HG02678 (cell line): ENCODE results near the gene B4GALNT1.
"Not testable (repeated sequence)": the region's sequence is repeated elsewhere in the genome, so short reads cannot be mapped to it uniquely, and the experiment has no call there.

Source experiments
- ATAC-seq: cut with Tn5 transposase; IDR thresholded peaks from one replicate; pipeline ENCODE4 v1.9.1; 2021; ENCODE audit warnings: mild to moderate bottlenecking, moderate library complexity; ENCODE audit not compliant: unreplicated experiment

Gene B4GALNT1

DNA sequence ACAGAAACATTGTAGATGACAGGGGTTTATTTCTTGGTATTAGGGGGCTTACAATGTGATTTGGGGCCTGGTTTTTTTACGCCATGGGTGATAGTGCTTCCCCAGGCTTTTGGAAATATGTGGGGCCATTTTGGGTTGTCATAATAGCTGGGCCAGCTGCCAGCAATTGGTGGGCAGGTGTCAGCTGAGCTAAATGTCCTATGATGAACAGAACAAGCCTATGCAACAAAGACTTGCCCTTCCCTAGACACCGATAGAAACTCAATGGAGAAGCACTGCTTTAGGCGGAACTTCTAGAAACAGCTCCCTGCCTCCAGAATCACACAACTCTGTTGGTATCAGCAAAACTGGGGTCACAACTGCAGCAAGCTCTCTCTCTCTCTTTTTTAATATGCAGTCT lies 5.1 kb upstream of the B4GALNT1 start:
- ATAC-seq = no peak

DNA sequence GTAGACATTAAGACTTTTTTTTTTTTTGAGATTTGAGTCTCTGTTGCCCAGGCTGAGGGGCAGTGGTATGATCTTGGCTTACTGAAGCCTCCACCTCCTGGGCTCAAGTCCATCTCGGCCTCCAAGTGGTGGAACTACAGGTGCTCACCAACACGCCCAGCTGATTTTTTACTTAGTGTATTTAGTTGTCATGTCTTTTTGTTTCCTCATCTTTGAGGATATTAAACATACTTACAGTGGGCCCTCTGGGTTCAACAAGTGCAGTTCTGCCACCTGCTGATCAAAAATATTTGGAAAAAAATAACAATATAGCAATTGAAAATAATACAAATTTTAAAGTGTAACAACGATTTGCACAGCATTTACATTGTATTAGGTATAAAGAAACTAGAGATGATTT lies 4.4 kb upstream of the B4GALNT1 start:
- no peak for ATAC-seq

DNA sequence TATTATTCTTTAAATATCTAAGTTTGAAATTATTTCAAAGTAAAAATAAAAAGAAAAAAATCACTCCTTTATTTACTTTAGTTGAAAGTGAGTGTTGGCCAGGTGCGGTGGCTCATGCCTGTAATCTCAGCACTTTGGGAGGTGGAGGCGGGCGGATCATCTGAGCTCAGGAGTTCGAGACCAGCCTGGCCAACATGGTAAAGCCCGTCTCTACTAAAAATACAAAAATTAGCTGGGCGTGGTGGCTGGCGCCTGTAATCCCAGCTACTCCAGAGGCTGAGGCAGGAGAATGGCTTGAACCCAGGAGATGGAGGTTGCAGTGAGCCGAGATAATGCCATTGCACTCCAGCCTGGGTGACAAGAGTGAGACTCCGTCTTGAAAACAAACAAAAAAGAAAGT lies 3.7 kb upstream of the B4GALNT1 start:
- ATAC-seq = not testable (repeated sequence)

DNA sequence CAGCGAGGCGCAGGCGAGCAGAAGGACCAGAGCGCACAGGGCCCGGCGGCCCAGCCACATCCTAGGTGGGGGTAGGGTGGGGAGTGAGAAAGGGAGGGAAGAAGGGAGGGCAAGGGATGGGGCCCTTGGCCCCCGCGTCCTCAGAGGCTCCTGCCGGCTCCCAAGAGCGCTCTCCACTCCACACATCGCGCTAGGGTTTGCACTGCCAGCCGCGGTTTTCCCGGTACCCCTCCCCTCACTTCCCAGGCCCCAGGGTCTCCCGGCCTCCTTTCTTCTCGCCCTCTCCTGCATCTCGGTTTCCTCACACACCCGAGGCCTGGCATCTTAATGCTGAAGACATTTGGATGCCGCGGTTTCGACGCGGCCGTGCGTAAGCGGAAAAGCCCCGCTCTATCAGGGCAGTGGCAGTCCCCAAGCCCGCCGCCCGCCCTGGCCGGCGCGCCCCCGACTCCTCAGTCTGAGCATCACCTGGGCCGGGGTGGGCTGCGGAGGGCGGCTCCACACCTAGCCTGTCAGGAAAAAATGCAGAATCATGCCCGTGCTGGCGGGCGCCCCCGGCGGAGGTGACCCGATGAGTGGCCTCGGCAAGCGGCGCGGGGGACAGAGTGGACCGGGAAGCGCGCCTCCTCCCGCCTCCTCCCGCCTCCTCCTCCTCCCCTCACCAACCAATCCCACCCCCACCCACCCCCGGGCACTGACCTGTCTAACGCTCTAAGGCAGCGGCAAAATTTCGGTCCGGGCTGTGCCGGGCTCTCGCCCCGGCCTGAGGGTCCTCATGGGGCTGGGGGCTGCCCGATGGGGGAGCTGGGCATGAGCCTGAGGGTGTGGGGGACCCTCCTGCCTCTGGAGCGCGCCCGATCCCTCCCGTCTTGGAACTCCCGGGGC lies 686 bp downstream of the B4GALNT1 start:
- no peak for ATAC-seq

DNA sequence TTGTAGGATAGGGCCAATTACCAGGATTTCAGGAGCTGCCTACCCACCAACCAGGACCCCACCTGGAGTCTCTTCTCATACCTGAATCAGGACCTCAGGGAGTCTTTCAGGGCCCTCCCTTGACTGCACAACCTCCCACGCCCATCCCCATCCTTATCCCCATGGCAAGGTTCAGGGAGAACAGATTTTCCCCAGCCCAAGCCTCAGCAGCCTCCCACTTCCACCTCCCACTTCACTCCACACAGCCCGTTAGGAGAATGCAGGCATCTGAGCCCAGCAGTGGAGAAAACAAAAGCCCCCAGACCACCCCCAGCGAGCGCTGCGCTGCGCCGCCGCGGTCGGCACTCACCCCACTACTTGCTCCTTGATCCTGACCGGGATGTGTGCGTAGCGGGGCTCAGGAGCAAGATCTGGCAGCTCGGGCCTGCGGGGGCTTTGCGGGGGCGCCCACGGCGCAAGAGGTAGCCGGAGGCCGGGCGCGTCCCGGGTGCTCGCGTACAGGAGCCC lies 1.4 kb downstream of the B4GALNT1 start:
- ATAC-seq = no peak

DNA sequence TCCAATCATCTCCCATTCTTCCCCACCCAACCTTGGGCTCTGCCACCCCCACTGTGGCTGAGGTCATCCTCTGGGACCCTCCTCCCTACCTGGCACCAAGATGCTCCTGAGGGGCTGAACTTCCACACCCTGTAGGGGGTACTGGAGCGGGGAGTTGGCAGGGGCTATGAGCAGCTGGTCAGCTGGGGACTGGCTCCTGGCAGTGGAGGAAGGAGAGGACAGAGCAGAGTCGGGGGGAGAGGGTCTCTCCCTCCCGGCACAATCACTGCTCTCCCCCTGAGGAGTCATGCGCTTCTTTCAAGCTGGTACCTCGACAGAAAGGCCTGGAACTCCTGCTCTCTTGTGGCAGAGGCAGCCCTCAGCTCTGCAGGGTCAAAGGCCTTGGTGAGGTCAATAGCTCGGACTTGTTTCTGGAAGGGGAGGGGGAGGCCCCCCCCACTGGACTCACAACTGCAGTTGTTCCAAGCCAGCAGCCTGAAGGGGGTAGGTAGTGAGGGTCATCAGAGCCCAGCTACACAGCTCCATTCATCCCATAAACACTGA lies 2.0 kb downstream of the B4GALNT1 start:
- ATAC-seq = no peak

DNA sequence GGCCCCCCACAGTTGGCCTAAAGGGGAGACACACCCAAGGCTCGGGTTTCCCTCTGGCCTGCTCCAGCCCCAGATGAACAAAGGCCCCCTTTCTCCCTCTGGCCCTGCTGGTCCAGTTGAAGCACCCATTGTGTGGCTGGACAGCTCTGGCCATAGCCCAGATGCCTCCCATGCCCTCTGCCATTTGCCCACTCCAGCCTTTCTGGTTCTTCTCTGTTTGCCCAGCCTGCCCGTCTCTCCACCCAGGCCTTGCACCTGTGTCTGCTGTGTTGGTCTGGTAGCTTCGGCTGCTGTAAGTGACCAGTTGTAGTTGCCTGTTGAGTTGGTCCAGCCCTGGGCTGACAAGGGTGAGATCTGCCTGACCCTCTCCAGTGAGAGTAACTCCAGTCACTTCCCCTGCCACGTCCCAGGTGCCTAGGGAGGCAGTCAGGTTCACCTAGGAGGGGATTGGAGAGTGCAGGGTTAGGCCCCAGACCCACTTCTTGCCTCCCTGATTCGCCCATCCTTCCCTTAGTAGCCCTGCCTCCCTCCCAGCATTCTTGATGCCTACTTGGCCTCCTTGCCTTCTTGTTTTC lies 3.0 kb downstream of the B4GALNT1 start:
- no peak for ATAC-seq

DNA sequence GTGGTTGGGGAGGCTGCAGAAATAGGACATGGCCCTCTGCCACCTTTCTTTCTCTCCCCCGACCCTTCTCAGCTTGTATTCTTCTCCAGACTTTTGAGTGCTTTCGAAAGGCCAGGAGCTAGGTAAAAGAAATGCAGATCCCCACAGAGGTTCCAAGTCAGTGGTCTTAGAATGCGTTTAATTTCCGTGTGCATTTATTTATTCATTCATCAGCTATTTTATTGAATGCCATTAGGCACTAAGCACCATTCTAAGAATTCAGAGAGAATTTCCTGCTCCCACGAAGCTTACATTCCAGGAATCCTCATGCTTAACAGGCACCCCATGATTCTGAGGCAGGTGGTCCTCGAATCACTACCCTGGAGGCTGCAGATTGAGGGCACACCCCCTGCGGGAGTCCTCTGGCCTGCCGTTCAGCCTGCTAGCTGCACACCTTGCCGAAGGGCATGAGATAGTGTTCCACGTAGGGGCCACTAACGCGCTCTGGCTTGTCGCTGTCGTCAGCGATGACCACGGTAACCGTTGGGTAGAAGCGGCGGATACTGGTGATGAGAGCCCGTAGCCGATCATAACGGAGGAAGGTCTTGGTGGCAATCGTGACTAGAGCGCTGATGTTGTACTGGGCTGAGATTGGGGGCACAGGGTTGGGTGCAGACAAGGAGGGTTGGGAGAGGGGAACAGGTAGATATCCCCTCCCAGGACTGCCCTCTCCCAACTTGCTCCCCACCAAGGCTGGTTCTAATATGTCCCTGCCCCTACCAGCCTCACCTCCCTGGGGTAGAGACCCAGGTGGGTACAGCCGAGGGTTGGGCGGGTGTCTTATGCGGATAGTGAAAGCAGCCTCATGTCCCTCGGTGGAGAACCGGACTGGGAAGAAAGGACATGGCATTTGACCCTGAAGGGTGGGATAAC lies 4.5 kb downstream of the B4GALNT1 start:
- ATAC-seq = no peak

DNA sequence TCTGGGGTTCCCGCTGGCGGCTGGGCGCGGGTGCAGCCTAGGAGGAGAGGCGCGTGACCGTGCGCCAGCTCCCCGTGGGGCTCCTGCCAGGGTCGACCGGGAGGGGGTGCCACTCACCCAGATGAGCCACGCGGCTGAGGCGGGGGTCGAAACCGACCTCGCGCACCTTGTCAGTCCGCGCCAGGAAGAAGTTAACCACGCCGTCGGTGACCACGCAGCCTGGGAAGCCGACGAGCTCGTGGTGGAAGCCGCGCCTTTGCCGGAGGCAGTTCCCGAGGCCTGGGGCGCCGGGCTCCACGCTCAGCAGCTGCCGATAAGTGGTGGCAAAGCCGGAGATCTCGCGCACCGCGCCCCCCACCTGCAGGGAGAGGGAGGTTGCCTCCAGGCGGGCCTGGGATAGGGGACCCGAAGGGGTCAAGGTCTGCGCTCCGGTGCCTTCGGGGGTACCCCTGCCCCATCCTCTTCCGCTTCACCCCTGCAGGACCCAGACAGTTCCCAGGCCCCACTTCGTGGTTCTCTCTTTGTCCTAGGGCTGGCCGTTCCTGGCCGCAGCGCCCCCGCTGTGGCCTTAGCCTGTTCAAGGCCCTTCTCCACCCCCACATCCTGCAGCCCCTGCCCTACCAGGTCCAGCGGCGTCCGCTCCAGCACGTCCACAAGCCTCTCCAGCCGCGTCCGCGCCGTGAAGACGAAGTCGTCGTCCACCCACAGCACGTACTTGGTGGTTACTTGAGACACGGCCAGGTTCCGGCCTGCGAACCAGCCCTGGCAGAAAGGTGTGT lies 5.3 kb downstream of the B4GALNT1 start:
- ATAC-seq = no peak

DNA sequence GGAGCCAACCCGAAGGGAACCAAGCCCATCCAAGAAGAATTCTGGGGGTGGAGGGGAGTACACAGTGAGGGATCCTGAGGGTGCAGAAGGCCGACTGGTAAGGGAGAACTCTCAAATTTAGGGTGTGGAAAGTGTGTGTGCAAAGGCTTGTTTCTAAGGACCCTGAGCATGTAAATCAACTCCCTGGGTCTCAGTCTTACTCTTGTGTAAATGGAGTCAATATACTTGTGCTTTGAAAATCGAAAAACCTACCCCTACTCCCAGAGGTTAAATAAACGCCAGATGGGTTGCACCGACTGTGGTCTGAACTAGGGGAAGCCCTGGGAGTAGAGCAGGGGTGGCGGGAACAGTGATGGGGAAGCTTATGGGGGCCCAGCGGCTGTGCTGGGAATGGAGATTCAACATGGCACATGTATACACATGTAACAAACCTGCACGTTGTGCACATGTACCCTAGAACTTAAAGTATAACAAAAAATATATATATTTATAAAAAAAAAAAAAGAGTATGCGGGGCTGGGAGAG lies 6.0 kb downstream of the B4GALNT1 start:
- no peak for ATAC-seq

DNA sequence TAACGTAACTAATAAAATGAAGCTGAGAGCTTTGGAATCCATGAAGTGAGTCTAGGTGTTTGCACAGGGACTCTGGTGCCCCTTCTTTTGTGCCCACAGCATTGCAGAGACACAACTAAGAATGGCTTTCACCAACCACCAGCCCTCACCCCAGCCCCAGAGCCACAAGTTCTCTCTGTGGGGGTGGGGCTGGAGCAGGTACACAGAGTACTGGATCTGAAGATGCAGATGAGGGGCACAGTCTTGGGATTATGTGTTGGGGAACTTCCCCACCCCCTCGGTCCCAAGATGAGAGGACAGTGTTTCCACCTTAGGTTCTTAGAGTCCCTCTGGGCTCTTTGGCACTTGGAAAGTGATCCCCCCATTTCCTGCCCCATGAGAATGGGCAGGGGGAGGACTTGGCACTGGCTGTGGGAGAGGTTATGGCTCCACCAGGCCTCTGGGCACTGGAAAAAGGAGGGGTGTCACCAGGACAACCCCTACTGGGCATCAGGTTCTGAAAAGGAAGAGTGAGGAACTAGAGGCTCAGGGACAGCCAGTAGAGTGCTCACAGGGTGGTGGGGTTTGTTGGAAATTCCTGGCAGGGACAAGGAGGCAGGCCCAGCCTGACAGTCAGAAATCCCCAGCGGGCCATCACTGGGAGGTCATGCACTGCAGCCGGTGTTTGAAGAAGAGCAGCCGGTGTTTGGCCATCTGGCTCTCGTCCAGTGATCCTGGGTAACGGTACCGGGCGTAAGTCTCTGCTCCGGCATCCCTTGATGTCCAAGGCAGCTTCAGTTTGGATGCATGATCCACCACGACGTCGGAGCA lies 6.7 kb downstream of the B4GALNT1 start:
- ATAC-seq = no peak

DNA sequence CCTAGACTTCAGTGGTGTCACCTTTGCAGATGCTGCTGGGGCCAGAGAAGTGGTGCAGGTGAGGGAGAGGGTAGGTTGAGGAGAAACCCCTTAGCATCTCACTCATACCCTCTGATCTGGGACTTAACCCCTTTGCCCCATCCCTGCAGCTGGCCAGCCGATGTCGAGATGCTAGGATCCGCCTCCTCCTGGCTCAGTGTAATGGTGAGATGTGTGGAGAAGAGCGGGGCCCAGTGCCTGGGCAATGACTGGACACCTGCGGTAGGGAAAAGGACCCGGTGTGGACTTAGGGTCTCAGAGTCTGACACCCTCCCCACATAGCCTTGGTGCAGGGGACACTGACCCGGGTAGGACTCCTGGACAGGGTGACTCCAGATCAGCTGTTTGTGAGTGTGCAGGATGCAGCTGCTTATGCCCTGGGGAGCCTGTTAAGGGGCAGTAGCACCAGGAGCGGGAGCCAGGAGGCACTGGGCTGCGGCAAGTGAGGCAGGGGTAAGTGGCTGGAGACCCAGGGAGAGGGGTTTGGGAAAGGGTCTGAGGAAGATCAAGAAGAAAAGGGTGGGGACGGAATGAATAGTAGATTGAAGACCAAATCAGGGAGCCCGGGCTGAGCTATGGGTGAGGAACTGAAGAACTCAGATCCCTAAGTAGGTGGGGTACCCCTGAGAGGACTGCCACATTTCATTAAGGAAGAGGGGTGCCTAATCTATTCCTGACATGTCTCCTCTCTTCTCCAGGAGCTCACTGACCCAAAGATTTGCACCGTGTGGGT lies 7.6 kb downstream of the B4GALNT1 start:
- no peak for ATAC-seq

DNA sequence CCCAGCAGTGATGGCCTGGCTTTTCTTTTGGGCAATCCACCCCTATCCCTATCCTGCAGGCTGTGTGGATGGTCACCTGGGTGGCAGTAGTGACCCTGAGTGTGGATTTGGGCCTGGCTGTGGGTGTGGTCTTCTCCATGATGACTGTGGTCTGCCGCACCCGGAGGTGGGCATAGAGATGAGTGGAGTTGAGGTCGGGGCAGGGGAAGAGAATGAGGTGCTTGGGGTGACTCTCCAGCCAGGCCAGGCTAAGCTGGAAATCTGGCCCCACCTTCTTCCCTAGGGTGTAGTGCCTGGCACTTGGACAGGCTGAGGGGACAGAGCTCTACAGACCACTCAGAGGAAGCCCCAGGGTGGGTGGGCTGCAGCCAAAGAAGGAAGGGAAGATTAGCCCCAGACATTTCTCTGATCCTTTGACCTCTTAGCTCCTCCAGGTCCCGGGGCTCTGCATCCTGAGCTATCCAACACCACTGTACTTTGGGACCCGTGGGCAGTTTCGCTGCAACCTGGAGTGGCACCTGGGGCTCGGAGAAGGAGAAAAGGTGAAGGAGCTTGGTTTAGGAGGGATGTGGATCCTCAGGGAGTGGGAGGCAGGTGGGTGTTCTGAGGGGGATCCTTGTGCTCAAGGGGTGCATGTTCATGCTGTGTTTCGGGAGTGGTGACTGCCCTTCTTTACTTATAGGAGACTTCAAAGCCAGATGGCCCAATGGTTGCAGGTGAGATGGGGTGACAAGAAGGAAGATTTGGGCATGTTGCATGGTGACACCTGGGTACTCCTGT lies 8.4 kb downstream of the B4GALNT1 start:
- ATAC-seq = no peak

DNA sequence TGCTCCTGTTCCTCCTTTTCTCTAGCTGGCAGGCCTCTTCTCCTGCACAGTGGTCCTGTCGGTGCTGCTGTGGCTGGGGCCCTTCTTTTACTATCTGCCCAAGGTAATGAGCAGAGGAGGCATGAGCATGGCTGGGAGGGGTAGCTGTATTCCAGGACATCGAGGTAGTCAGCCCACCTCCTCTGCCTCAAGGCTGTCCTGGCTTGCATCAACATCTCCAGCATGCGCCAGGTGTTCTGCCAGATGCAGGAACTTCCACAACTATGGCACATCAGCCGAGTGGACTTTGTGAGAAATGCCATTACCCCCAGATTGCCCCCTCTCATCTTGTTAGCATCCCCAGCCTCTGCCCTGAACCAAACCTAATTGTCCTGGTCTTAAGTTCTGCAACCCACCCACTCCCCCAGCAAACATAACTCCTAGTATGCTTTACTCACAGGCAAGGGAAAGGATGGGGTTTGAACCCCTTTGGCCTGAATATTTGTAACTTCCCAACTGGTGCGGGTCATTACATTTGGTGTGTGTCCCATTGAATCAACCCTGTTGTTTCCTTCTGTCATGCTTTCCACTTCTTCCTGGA lies 9.1 kb downstream of the B4GALNT1 start:
- ATAC-seq = no peak

DNA sequence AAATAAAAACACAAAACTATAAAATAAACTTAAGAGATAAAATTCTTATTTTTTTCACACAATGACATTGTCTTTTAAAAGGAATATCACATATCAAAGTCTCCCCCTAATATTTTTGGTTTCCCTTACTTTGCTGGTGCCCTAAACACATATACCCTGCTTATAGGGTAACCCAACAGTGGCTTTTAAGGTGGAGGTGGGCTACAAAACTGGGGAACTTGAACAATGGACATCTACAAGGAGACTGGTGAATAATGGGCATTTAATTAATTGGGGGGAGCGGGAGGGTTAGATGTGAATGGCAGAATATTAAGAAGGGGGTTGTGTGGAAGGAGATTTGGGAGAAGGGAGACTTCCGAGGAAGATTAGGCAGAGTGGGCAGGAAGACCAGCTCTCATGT lies 9.6 kb downstream of the B4GALNT1 start:
- no peak for ATAC-seq

DNA sequence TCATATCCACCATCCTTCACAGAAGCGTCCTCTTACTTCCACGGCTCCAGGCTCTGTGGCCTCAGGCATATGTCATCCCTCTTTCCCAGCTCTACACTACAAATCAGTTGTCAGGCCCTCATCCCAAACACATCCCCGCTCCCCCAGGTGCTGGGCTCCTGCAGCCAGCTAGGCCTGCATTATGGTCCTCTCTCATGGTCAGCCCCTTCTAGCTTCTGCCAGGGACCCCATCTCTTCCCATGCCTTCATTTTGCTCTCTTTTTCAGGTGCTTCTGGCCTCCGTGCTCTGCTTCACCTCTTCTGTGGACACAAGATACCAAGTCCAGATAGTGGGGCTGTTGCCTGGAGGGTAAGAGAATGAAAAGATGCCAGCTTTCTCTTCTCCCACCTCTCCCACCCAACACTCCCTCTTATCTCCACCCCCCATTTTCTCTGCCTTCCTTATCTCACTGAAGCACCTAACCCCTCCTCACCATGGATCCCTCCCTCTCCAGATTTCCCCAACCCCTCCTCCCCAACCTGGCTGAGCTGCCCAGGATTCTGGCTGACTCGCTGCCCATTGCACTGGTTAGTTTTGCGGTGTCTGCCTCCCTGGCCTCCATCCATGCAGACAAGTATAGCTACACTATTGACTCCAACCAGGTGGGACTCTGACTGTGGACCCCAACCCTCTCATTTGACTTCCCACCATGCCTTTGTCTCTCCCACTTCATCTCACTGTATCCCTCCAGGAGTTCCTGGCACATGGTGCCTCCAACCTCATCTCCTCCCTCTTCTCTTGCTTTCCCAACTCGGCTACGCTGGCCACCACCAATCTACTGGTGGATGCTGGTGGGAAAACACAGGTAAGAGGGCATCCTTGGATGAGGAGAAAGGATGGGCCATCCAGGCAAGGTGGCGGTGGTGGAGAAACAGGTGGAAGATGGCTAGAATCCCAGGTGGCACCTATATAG lies 10.4 kb downstream of the B4GALNT1 start:
- no peak for ATAC-seq
